Measurements from ENCODE around the gene SORCS2.

Gene SORCS2

DNA sequence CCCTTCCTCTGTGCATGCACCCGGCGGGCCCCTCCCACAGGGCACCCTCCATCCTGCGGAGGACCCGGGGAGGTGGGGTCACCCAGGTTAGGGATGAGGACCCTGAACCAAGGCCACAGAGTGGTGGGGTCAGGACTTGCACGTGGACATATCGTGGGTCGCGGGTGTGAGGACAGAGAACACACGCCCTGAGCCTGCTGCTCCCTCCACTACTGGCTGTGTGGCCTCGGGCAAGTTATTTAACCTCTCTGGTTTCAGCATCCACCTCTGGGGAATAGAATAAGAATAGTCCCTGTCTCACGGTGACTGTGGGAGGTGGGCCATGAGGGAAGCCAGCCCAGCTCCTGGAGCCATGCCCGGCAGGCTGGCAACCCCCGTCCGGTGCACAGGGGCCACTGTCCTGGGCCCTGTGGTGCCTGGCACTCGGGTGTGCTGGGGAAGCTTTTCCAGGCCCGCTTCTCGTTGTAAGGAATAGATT is 237.3 kb downstream of the SORCS2 start:
- no peak for TF ChIP-seq EZH2 (IDR thresholded peaks at IDR 0.05; ENCODE audit: borderline replicate concordance, low read length)
- TF ChIP-seq, protein P1, sequence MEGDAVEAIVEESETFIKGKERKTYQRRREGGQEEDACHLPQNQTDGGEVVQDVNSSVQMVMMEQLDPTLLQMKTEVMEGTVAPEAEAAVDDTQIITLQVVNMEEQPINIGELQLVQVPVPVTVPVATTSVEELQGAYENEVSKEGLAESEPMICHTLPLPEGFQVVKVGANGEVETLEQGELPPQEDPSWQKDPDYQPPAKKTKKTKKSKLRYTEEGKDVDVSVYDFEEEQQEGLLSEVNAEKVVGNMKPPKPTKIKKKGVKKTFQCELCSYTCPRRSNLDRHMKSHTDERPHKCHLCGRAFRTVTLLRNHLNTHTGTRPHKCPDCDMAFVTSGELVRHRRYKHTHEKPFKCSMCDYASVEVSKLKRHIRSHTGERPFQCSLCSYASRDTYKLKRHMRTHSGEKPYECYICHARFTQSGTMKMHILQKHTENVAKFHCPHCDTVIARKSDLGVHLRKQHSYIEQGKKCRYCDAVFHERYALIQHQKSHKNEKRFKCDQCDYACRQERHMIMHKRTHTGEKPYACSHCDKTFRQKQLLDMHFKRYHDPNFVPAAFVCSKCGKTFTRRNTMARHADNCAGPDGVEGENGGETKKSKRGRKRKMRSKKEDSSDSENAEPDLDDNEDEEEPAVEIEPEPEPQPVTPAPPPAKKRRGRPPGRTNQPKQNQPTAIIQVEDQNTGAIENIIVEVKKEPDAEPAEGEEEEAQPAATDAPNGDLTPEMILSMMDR (IDR thresholded peaks at IDR 0.05; ENCODE audit: low read length): no peak
- no peak overlapping the region for H3K9ac ChIP-seq (ENCODE audit: low read length)
- H4K20me1 ChIP-seq (ENCODE audit: insufficient read depth, low read length): no peaks in the 10 kb centered on the region
- H3K27me3 ChIP-seq (ENCODE audit: insufficient read depth, low read length): no peaks in the 10 kb centered on the region
- H3K4me2 ChIP-seq (ENCODE audit: low read length): no peak overlapping the region
- H3K4me1 ChIP-seq (ENCODE audit: insufficient read depth, low read length, severe bottlenecking): no peaks in the 10 kb centered on the region
- H3K4me3 ChIP-seq (ENCODE audit: low read depth, low read length, poor library complexity, severe bottlenecking): no peak overlapping the region
- no peaks in the 10 kb centered on the region for H3F3A ChIP-seq (ENCODE audit: insufficient read depth, low read length)
- H3K36me3 ChIP-seq (ENCODE audit: insufficient read depth, low read length): no peaks in the 10 kb centered on the region
- H3K27ac ChIP-seq (ENCODE audit: low read depth, low read length, poor library complexity, severe bottlenecking): no peak overlapping the region
- no peaks in the 10 kb centered on the region for H3K79me2 ChIP-seq (ENCODE audit: insufficient read depth, low read length)
- no peak overlapping the region for H2AFZ ChIP-seq (ENCODE audit: low read length)
- H3K9me2 ChIP-seq (ENCODE audit: low read depth, low read length): no peaks in the 10 kb centered on the region
- H3K9me3 ChIP-seq (ENCODE audit: low read length): no peaks in the 10 kb centered on the region

DNA sequence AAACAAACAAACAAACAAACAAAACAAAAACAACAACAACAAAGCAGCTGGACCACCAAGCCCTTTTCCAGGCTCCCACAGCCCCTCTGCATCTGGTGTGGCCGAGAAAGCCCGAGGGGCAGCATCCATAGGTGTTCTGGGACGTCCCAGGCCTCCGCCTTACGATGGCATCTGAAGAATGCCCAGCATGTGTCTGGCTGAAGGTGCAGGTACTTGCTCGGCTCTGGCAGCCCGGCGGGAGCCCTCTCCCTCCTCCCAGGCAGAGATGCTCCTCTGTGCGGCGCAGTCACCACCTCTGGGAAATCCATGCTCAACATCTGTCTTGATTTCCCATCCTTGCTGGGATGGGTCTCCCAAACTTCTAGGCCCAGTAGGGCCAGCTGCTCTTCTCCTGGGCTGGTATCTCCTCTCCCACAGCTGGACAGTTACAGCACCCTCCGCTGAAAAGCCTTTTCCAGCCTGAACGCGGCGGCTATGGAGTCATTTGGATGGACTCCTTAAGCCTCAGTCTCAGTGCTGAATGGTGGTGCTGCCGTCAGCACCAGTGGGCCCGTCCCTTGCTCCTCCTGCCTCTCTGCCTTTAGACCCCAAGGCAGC is 238.1 kb downstream of the SORCS2 start:
- H3K79me2 ChIP-seq (ENCODE audit: insufficient read depth, low read length): no peaks in the 10 kb centered on the region
- no peaks in the 10 kb centered on the region for H3K9me2 ChIP-seq (ENCODE audit: low read depth, low read length)
- H3F3A ChIP-seq (ENCODE audit: insufficient read depth, low read length): no peaks in the 10 kb centered on the region
- no peaks in the 10 kb centered on the region for H4K20me1 ChIP-seq (ENCODE audit: insufficient read depth, low read length)
- no peak overlapping the region for H3K27ac ChIP-seq (ENCODE audit: low read depth, low read length, poor library complexity, severe bottlenecking)
- no peak overlapping the region for H3K4me3 ChIP-seq (ENCODE audit: low read depth, low read length, poor library complexity, severe bottlenecking)
- H3K27me3 ChIP-seq (ENCODE audit: insufficient read depth, low read length): no peaks in the 10 kb centered on the region
- no peak overlapping the region for H3K4me2 ChIP-seq (ENCODE audit: low read length)
- no peak overlapping the region for H3K9ac ChIP-seq (ENCODE audit: low read length)
- H2AFZ ChIP-seq (ENCODE audit: low read length): no peak overlapping the region
- no peaks in the 10 kb centered on the region for H3K9me3 ChIP-seq (ENCODE audit: low read length)
- H3K36me3 ChIP-seq (ENCODE audit: insufficient read depth, low read length): no peaks in the 10 kb centered on the region
- no peaks in the 10 kb centered on the region for H3K4me1 ChIP-seq (ENCODE audit: insufficient read depth, low read length, severe bottlenecking)
- TF ChIP-seq, protein P1 (IDR thresholded peaks at IDR 0.05; ENCODE audit: low read length): no peak

DNA sequence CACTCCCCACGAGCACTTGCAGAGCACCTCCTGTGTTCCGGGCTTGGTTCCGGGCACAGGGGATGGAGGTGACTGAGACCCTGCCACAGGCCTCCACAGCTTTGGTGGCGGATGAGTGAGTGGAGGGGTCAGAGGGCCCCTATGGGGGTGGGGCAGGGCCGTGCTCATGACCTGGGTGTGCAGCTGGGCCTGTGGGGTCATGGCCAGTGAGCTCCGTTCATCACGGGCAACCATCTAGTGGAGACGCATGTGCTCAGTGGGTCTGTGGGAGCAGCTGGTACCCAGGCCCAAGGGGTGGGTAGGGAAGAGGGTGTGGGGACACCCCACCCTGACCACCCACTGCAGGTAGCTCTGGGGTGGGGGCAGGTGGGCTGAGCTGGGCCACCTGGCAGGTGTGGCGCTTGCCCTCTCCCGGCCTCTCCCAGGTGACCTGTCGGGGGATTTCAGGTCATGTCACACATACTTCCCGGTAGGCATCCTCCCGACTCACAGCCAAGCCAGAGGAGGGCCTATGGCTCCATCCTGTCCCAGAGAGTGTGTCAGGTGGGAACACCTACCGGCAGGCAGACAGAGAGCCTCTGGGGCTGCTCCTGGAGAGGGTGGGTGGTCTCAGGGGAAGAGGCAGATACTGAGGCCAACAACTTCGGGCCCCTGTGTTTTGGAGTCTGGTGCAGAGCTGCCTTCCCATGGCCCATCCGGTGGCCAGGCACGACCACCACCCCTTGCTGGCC is 238.8 kb downstream of the SORCS2 start:
- no peaks in the 10 kb centered on the region for H3K9me2 ChIP-seq (ENCODE audit: low read depth, low read length)
- TF ChIP-seq EZH2 (IDR thresholded peaks at IDR 0.05; ENCODE audit: borderline replicate concordance, low read length): no peak
- TF ChIP-seq, protein P1 (IDR thresholded peaks at IDR 0.05; ENCODE audit: low read length): no peak
- H3K4me2 ChIP-seq (ENCODE audit: low read length): no peak overlapping the region
- H3K36me3 ChIP-seq (ENCODE audit: insufficient read depth, low read length): no peaks in the 10 kb centered on the region
- no peaks in the 10 kb centered on the region for H3K4me1 ChIP-seq (ENCODE audit: insufficient read depth, low read length, severe bottlenecking)
- H2AFZ ChIP-seq (ENCODE audit: low read length): no peak overlapping the region
- no peaks in the 10 kb centered on the region for H3K79me2 ChIP-seq (ENCODE audit: insufficient read depth, low read length)
- no peaks in the 10 kb centered on the region for H4K20me1 ChIP-seq (ENCODE audit: insufficient read depth, low read length)
- no peak overlapping the region for H3K9ac ChIP-seq (ENCODE audit: low read length)
- no peaks in the 10 kb centered on the region for H3K9me3 ChIP-seq (ENCODE audit: low read length)
- no peak overlapping the region for H3K27ac ChIP-seq (ENCODE audit: low read depth, low read length, poor library complexity, severe bottlenecking)
- H3K4me3 ChIP-seq (ENCODE audit: low read depth, low read length, poor library complexity, severe bottlenecking): no peak overlapping the region
- H3F3A ChIP-seq (ENCODE audit: insufficient read depth, low read length): no peaks in the 10 kb centered on the region
- no peaks in the 10 kb centered on the region for H3K27me3 ChIP-seq (ENCODE audit: insufficient read depth, low read length)

Measured in OCI-LY1 (cell line).